MM.1S (cell line): ENCODE measurements around the gene PLXDC2.

Source experiments
- DNase-seq: peaks from one replicate; pipeline ENCODE4 v3.0.0-alpha.2; 2015
- H2AFZ ChIP-seq: fragments of 300-600 bp; sonication (generic); 2 replicates; pipeline ENCODE4 v1.6.0; 2016; ENCODE audit warnings: antibody characterized with exemption, low read length
- H3F3A ChIP-seq: fragments of 300-600 bp; sonication (generic); 2 replicates; pipeline ENCODE4 v1.6.1; 2016; ENCODE audit warnings: mild to moderate bottlenecking, antibody characterized with exemption, low read length, moderate library complexity, mixed read lengths; ENCODE audit not compliant: insufficient read depth
- H3K27ac ChIP-seq: fragments of 300-600 bp; sonication (generic); 2 replicates; pipeline ENCODE4 v1.5.1; 2016; ENCODE audit warnings: mild to moderate bottlenecking, low read length
- H3K27me3 ChIP-seq: fragments of 300-600 bp; sonication (generic); replicated peaks from 2 replicates; pipeline ENCODE4 v1.6.0; 2016; ENCODE audit warnings: low read length; ENCODE audit not compliant: insufficient read depth
- H3K36me3 ChIP-seq: fragments of 300-600 bp; sonication (generic); replicated peaks from 2 replicates; pipeline ENCODE4 v1.6.1; 2016; ENCODE audit warnings: mild to moderate bottlenecking, low read length, mixed read lengths; ENCODE audit not compliant: insufficient read depth
- H3K4me1 ChIP-seq: fragments of 300-600 bp; sonication (generic); 2 replicates; pipeline ENCODE4 v1.6.1; 2016; ENCODE audit warnings: low read length, mixed read lengths
- H3K4me2 ChIP-seq: fragments of 300-600 bp; sonication (generic); 2 replicates; pipeline ENCODE4 v1.6.0; 2016; ENCODE audit warnings: low read depth, low read length
- H3K4me3 ChIP-seq: fragments of 300-600 bp; sonication (generic); 2 replicates; pipeline ENCODE4 v1.5.1; 2016; ENCODE audit warnings: low read length, mixed read lengths
- H3K79me2 ChIP-seq: fragments of 300-600 bp; sonication (generic); 2 replicates; pipeline ENCODE4 v1.6.1; 2016; ENCODE audit warnings: mixed run types, low read length, mixed read lengths
- H3K9ac ChIP-seq: fragments of 300-600 bp; sonication (generic); 2 replicates; pipeline ENCODE4 v1.6.1; 2016; ENCODE audit warnings: low read length, mixed read lengths
- H3K9me2 ChIP-seq: fragments of 300-600 bp; sonication (generic); replicated peaks from 2 replicates; pipeline ENCODE4 v1.6.1; 2016; ENCODE audit warnings: mild to moderate bottlenecking, low read length, mixed read lengths; ENCODE audit not compliant: insufficient read depth
- H3K9me3 ChIP-seq: fragments of 300-600 bp; sonication (generic); replicated peaks from 2 replicates; pipeline ENCODE4 v1.6.1; 2016; ENCODE audit warnings: mild to moderate bottlenecking, low read length, mixed read lengths; ENCODE audit not compliant: insufficient read depth
- H4K20me1 ChIP-seq: fragments of 300-600 bp; sonication (generic); 2 replicates; pipeline ENCODE4 v1.6.1; 2016; ENCODE audit warnings: mild to moderate bottlenecking, low read length, moderate library complexity, mixed read lengths; ENCODE audit not compliant: insufficient read depth
- EZH2 ChIP-seq: fragments of 300-600 bp; sonication (generic); optimal IDR thresholded peaks from 2 replicates; pipeline ENCODE3; 2017; ENCODE audit warnings: low read depth, mild to moderate bottlenecking, antibody characterized with exemption, low read length, mixed read lengths
- EZH2phosphoT487 ChIP-seq: fragments of 300-600 bp; sonication (generic); IDR thresholded peaks from 2 replicates; pipeline ENCODE4 v1.6.1; 2018; ENCODE audit warnings: antibody characterized with exemption, low read length
- TF ChIP-seq, protein P1 (sequence below): fragments of 300-600 bp; sonication (generic); IDR thresholded peaks from 2 replicates; pipeline ENCODE4 v1.5.1; 2016; ENCODE audit warnings: antibody characterized with exemption, low read length, mixed read lengths

Gene PLXDC2

DNA sequence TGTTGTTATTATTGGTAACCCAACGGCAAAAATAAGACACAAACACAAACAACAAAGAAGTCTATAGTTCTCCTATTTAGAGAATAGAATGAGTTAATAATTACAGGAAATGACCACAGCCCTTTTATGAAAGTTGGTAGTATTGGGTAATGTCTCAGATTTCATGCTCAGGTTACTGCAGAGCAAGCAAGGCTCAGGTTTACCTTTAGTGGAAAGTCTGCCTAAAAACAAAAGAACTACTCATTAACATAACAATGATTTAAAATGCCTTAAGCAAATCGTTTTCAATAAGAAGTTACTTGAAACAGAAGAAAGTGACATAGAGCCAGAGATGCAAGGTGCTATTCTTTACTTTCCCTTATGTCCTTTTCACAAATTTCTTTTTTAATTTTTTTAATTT lies 441.2 kb downstream of the PLXDC2 start:
- Histone ChIP-seq H3K4me1 (no peaks in the 10 kb centered on the region), H4K20me1 (no peaks in the 10 kb centered on the region), H3F3A (no peaks in the 10 kb centered on the region), H3K36me3 (no peaks in the 10 kb centered on the region), H2AFZ (no peak overlapping the region), H3K9ac (no peak overlapping the region), H3K9me2 (no peaks in the 10 kb centered on the region), H3K27me3 (no peaks in the 10 kb centered on the region), H3K4me3 (no peak overlapping the region), H3K27ac (no peak overlapping the region), H3K79me2 (no peaks in the 10 kb centered on the region), H3K4me2 (no peak overlapping the region), H3K9me3 (no peaks in the 10 kb centered on the region; the same call in 1 of the 2 replicates)
- DNase-seq: peak; percentile 27
- TF ChIP-seq EZH2 (no peak), EZH2phosphoT487 (no peak)
- TF ChIP-seq, protein P1, sequence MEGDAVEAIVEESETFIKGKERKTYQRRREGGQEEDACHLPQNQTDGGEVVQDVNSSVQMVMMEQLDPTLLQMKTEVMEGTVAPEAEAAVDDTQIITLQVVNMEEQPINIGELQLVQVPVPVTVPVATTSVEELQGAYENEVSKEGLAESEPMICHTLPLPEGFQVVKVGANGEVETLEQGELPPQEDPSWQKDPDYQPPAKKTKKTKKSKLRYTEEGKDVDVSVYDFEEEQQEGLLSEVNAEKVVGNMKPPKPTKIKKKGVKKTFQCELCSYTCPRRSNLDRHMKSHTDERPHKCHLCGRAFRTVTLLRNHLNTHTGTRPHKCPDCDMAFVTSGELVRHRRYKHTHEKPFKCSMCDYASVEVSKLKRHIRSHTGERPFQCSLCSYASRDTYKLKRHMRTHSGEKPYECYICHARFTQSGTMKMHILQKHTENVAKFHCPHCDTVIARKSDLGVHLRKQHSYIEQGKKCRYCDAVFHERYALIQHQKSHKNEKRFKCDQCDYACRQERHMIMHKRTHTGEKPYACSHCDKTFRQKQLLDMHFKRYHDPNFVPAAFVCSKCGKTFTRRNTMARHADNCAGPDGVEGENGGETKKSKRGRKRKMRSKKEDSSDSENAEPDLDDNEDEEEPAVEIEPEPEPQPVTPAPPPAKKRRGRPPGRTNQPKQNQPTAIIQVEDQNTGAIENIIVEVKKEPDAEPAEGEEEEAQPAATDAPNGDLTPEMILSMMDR: no peak

DNA sequence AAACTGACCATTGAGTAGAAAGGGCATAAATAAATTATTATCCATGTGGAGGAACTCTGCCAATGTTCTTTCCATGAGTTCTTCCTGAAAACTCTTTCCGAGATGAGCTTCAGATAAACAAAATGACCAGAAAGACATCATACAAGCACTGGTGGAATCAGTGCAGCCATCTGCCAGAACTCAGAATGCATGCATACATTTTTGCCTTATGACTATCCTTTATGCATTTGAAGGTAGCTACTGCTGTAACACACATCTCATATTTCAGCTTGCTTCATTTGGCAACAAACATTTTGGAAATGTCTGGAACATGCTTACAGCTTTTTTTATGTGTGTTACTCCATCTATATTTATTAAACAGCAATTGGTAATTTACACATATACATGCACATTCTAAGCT lies 448.9 kb downstream of the PLXDC2 start:
- H3K27ac ChIP-seq: no peak overlapping the region
- H2AFZ ChIP-seq: no peak overlapping the region
- no peaks in the 10 kb centered on the region for H3F3A ChIP-seq
- no peak for DNase-seq
- H3K79me2 ChIP-seq: no peaks in the 10 kb centered on the region
- no peak overlapping the region for H3K4me2 ChIP-seq
- no peaks in the 10 kb centered on the region for H3K9me2 ChIP-seq
- TF ChIP-seq, protein P1: no peak
- TF ChIP-seq EZH2 (no peak), EZH2phosphoT487 (no peak)
- no peaks in the 10 kb centered on the region for H3K27me3 ChIP-seq
- H3K36me3 ChIP-seq: no peaks in the 10 kb centered on the region
- H4K20me1 ChIP-seq: no peaks in the 10 kb centered on the region
- no peak overlapping the region for H3K4me3 ChIP-seq
- H3K4me1 ChIP-seq: no peaks in the 10 kb centered on the region
- no peak overlapping the region for H3K9ac ChIP-seq
- H3K9me3 ChIP-seq: no peaks in the 10 kb centered on the region

- Histone ChIP-seq H3K9ac (no peak overlapping the region), H3F3A (no peaks in the 10 kb centered on the region), H2AFZ (no peak overlapping the region), H3K79me2 (no peaks in the 10 kb centered on the region), H4K20me1 (no peaks in the 10 kb centered on the region), H3K9me3 (no peaks in the 10 kb centered on the region), H3K27ac (no peak overlapping the region), H3K27me3 (no peaks in the 10 kb centered on the region), H3K4me1 (no peaks in the 10 kb centered on the region), H3K36me3 (no peaks in the 10 kb centered on the region), H3K4me2 (no peak overlapping the region), H3K4me3 (no peak overlapping the region), H3K9me2 (no peaks in the 10 kb centered on the region)
- no peak for DNase-seq
- TF ChIP-seq EZH2phosphoT487: no peak
- TF ChIP-seq, protein P1: no peak
- no peak for TF ChIP-seq EZH2
These were observed 451.5 kb downstream of the PLXDC2 start for GRCh38 chr10:20267734-20268133.
